Activated CD8-positive, alpha-beta memory T cell treated with anti-CD3 and anti-CD28 coated beads for 48 hours (primary cell): ENCODE results near the gene MYL4.
"Not testable (repeated sequence)": the region's sequence is repeated elsewhere in the genome, so short reads cannot be mapped to it uniquely, and the experiment has no call there.

Experiments
- DNase-seq, 3 experiments: peaks; one replicate each; pipeline ENCODE4 v3.0.0-alpha.2; 2020; ENCODE audit warnings: low read depth in 2 of 3, low spot score in 2 of 3

MYL4 gene

DNA sequence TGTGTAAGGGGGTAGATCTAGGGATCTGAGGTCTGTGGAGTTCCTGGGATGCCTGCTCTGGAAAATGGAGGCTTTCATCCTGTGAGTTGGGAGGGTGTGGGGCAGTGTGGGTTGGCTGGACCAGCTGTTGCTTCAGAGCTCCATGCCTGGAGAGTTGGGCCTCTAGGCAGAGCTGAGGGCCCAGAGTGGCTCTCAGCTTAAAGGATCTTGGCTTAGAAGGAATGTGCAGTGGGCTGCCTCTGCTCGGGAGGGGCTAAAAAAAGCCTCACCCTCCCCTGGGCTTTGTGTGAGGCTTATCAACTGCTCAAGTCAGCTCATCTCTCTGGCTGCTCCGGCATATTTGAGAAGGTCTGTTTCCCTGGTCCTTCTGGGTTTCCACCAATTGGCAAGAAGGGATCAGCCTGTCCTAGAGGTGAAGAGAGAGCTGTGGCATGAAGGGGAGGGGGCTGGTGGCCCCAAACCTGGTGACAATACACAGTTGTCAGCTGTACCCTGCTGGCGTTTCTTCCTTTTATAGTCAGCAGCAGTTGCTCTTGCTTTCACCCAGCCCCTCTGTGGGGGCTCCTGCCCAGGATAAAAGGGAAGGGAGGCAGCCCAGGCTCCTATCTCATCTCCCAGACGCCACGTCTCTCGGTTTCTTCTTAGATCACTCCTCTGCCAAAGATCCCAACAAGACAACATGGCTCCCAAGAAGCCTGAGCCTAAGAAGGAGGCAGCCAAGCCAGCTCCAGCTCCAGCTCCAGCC, at the start of gene MYL4:
TSS of gene MYL4 (plus strand) at position 605 of the 745 bp plus-strand sequence. CDS start at position 680, 75 bp downstream.
- DNase-seq, result no peak

GRCh38 chr17:47162013-47162622, 47.0 kb upstream of the MYL4 start:
- no peak for DNase-seq

DNA sequence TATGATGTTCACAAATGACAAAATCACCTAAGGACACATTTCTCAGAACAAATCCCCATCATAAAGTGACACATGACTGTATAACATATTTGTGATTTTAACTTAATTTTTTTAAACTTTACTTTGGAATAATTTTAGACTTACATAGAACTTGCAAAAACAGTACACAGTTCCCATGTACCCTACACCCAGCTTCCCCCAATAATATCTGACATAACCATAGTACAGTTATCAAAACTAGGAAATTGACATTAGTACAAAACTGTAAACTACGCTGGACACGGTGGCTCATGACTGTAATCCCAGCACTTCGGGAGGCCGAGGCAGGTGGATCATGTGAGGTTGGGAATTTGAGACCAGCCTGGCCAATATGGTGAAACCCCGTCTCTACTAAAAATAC, 44.9 kb upstream of the MYL4 start:
- no peak for DNase-seq

DNA sequence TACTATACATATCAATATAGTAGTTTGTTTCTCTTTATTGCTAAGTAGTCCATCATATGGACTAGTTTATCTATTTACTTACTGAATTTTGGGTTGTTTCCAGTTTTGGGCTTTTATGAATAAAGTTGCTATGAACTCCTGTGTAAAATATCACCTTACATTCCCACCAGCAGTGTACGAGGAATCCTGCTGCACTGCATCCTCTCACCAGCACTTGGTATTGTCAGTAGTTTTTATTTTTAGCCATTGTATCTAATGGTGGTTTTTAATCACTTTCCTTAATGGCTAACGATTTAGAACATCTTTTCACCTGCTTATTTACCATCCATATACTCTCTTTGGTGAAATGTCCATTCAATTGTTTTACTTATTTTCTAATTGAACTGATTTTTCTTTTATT, 44.0 kb upstream of the MYL4 start:
- DNase-seq, result no peak

DNA sequence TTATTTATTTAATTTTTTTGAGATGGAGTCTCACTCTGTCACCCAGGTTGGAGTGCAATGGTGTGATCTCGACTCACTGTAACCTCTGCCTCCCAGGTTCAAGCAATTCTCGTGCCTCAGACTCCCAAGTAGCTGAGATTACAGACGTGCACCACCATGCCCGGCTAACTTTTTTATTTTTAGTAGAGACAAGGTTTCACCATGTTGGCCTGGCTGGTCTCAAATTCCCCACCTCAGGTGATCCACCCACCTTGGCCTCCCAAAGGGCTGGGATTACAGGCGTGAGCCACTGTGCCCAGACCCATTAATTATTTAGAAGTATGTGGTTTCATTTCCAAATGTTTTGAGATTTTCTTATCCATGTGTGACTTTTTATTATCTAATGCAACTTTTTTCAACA, 42.3 kb upstream of the MYL4 start:
- DNase-seq, result not testable (repeated sequence)

- DNase-seq, result not testable (repeated sequence)
Observed at GRCh38 chr17:47168896-47169295, 40.3 kb upstream of the MYL4 start.

- no peak for DNase-seq
Observed at GRCh38 chr17:47170710-47171109, 38.4 kb upstream of the MYL4 start.

- no peak for DNase-seq
Observed at GRCh38 chr17:47172696-47173565, 36.2 kb upstream of the MYL4 start.

DNA sequence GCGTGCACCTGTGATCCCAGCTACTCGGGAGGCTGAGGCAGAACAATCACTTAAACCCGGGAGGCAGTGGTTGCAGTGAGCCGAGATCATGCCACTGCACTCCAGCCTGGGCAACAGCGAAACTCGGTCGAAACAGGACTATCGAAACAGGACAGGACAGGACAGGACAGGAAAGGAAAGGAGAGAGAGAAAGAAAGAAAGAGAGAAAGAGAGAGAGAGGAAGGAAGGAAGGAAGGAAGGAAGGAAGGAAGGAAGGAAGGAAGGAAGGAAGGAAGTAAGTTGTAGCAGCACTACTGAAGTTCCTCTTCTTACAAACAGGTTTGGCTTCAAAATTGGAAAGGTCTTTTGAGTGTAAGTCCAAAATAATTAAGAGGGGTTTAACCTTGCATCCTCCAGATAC, 34.3 kb upstream of the MYL4 start:
- DNase-seq, result not testable (repeated sequence)

DNA sequence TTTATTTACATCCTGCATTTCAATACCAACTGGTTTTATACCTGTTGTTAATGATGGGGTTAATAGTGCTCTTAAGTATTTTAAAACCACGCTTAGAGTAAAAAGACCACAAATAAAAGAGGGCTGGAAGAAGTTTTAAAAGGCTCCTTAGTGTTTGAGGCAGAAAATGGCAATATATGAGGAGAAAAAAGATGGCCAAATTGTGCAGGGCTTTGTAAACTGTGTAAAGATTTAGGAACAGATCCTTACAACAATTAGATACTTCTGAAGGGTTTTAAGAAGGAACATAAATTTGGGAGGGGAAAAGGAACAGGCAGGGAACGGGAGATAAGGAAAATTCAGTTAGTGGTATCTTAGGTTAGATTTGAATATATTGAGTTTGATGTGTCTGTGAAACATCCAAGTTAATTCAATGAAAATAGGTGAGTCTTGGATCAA, 32.7 kb upstream of the MYL4 start:
- DNase-seq, result no peak

DNA sequence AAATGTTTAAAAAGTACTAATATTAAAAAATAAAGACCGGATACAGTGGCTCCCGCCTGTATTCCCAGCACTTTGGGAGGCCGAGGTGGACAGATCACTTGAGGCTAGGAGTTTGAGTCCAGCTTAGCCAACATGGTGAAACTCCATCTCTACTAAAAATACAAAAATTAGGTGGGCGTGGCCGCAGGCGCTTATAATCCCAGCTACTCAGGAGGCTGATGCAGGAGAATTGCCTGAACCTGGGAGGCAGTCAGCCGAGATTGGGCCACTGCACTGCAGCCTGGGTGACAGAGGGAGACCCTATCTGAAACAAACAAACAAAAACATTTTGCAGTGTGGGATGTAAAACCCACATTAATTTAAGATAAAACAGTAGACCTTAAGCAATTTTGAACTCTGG, 31.9 kb upstream of the MYL4 start:
- no peak for DNase-seq

DNA sequence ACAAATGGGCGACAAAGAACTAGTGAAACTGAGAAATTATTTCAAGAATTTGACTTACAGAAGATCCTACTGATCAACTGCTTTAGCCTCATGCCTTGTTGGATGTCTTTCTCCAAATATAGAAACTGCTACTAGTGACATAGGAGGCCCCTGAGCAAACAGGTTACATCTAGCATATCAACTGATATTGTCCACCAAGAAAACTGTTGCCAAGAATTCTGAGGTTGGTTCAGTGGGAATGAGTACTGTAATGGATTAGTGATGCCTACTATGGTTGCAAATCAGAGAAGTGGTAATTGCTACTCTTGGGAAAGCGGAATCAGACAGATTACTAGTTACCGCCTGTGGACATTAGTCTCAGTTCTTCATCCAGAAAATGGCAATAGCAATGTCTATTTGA, 30.0 kb upstream of the MYL4 start:
- no peak for DNase-seq

GRCh38 chr17:47180337-47180736, 28.8 kb upstream of the MYL4 start:
- no peak for DNase-seq

- DNase-seq, result not testable (repeated sequence)
Observed at GRCh38 chr17:47180988-47181387, 28.2 kb upstream of the MYL4 start.

GRCh38 chr17:47184681-47185080, 24.5 kb upstream of the MYL4 start:
- DNase-seq, result no peak

DNA sequence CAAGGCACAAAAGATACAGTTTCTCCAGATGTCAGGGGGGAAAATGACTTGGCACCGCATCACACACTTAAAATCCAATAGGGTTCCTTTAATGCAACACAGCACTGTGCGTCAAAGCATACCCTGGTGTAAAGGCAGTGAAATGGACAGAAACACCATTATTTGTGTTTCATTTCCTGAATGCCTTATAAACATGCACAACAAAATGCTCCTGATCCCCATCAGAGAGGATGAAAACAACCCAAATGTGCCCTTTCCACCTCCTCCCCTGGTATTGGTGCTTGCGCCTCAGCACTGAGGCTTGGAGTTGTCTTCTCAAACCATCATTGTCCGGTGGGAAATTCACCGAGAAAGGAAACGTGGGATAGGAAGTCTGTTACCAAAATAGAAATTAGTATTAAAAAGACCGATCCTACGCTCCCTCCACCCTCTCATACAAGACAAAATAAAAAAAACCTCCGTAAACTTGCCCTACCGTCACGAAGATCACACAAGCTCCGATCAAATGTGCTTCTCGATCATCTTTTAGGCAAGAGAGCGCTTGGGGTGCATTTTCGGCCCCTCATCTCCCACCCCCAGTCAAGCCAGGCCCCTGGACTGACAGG, 20.8 kb upstream of the MYL4 start:
- DNase-seq, result no peak

- DNase-seq, result peak; percentile 97 to 100 (median 100)
Observed at GRCh38 chr17:47188876-47189731, 20.0 kb upstream of the MYL4 start, which contains the start of gene CDC27. TSS of gene CDC27 (minus strand) at chr17:47189295. CDS start at chr17:47189172, 123 bp downstream.

- DNase-seq, result no peak
Observed at GRCh38 chr17:47189732-47190237, 19.4 kb upstream of the MYL4 start.

DNA sequence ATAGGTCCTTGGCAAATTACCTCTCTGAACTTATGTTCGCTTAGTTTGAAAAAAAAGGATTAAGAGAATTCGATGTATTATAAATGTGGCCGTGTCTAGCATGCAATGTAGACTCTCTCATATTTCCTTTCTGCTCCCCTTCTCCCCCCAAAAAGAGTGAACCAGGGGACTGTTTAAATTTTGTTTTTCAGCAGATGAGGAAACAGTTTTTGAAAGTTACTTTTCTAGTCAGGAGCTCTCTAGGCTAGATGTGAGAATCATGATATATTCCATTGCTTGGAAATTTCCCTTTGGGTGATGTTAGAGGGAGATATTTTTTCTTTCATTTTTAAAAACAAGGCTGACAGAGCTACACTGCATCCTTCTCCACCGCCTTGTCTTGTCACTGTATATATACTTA, 18.9 kb upstream of the MYL4 start:
- no peak for DNase-seq

DNA sequence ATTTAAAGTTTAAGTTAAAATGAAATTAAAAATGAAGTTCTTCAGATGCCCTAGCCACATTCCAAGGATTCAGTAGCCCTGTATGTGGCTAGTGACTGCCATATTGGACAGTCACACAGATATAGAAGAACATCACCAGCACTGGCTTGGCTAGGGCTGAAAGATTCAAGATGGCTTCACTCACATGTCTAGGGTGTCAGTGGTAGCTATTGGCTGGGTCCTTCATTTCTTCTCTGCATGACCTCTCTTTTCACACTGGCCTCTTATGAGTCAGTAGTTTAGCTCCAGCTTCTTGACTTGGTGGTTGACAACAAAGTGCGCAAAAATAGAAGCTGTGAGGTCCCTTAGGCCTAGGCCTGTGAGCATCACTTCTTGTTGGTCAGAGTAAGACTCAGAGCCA, 18.4 kb upstream of the MYL4 start:
- DNase-seq, result no peak
